Measurements from ENCODE around the gene RDH12.

The RDH12 gene

DNA sequence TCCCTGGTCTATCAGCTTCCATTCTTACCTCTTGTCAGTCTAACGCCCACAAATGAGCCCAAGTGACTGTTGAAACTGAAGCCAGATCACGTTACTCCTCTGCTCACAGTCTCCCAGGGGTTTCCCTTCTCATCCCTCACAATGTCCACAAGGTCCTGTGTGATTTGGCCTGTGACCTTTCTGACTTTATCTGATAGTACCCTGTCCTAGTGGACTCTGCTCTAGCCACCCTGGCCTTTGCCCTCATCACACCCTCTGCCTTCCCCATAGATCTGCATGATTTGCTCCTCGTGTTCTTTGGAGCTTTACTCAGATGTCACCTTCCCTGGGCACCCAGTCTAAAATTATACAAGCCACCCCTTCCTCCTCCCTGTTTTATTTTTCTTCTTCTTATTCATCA, 55.5 kb downstream of the RDH12 start:
- DNase-seq: no peak

DNA sequence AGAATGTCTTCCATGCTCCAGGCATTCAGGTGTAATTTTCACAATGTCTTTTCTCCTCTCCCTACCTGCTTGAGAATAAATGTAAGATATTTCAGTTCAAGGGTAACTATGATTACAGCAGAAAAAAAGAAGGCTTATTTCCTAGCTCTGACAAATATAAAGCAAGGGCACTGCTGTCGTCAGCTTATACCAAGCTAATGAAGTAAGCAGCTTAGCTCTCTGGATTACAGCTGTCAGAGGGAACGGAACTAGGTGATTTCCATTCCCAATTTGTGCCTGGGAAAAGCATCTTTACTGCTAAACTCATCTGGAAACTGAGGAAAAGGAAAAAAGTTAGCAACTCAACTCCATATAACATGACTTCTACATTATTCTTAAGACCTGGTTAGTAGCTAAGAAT, 58.2 kb downstream of the RDH12 start:
- DNase-seq: no peak

- DNase-seq: no peak
Measured at GRCh38 chr14:67762051-67762450, 60.4 kb downstream of the RDH12 start.

DNA sequence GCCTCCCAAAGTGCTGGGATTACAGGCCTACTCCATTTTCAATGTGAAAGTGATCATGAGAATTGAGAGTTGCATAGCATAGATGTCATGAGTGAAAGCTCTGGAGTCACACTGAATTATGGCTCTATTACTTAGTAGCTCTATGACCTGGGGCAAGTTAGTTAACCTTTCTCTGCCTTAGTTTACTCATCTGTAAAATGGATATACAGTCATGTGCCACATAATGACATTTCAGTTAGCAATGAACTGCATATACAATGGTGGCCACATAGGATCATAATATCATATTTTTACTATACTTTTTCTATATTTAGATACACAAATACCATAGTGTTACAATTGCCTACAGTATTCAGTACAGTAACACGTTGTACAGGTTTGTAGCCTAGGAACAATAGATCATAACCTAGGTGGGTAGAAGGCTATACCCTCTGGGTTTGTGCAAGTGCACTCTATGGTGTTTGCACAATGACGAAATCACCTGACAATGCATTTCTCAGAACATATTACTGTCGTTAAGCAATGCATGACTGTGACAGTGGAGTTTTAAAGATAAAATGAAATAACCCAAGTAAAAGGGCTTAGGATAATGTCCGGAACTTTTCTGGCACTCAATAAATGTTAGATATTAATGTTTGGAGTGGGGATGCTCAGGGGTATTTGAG, 61.6 kb downstream of the RDH12 start:
- no peak for DNase-seq

DNA sequence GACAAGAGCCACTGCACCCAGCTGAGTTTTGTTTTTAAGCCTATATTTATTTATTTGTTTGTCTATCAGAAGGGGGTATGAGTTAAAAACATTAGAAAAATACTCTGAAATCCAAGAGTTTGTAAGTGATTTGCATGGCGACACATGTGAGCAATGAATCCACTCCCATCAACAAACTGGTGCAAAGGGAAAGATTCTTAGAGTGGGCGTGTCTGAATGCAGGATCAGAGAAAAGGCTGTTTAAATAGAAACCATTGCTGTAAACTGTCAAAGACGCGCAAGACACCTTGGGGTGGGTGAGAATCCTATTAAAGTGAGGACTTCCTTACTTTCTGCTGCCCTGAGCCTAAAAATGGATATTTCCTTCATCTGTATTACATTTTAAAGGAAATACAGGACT, 62.8 kb downstream of the RDH12 start:
- no peak for DNase-seq

DNA sequence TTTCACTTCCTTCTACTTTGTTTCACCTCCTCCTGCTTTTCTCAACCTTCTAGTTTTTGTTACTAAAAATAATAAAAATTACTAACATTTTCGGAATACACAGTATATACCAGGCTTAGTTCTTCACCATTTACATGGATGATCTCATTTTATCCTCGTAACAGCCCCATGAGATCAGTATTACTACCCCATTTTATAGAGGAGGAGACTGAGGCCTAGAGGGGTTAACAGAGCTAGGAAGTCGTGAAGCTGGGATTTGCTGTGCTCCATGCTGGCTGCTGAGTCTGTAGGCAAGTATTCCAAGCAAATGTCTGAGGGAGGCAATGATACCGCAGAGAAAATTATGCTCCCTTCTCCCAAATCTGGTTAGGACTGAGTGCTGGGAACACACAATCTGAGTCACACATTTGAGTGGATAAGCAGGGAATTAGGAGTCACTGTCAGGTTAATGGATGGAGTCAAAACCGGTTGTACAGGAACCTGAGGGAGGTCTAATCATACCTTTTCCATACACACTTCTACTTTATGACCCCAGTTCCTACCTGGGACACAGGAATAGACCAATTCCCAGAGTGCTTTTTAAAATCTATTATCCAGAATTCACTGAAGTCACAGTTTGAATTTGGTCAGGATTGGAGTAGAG, 63.6 kb downstream of the RDH12 start:
- no peak for DNase-seq

- DNase-seq: no peak
Measured at GRCh38 chr14:67766035-67766680, 64.5 kb downstream of the RDH12 start.

DNA sequence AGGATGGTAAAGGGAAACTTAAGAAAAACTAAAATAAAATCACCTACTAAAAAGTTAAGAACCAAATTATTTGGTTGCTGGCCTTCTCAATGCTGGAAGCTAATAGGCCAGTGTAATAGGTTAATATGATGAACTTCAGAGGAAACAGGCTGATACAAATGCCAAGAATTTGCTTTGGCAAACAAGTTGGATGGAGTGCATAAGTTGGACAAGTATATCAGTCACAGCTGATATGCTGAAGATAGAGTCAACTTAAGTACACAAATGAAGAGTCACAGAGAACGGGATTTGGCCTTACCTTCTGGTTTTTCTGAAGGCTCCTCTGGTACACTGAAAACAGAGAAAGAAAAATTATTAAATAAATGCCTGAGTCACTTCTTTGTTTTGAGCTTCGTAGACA, 66.5 kb downstream of the RDH12 start:
- no peak for DNase-seq

DNA sequence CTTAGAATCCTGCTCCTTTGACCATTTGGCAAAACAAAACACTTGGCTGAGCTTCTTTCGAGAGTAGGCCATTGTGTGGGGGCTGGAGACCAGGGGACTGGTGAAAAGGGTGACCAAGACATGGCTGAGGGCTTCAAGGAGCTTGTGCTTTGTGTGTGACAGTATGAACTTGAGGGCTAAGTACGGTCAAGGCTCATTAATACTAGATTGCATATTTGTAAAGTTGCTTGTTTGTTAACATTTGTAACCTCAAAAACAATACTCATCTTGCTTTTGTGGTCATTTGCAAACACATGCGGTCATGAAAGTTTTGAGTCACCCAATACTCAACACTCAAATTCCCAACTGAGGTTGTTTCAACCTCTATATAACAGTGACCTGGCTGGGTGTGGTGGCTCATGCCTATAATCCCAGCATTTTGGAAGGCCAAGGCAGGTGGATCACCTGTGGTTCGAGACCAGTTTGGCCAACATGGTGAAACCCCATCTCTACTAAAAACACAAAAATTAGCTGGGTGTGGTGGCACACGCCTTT, 72.2 kb downstream of the RDH12 start:
- no peak for DNase-seq

DNA sequence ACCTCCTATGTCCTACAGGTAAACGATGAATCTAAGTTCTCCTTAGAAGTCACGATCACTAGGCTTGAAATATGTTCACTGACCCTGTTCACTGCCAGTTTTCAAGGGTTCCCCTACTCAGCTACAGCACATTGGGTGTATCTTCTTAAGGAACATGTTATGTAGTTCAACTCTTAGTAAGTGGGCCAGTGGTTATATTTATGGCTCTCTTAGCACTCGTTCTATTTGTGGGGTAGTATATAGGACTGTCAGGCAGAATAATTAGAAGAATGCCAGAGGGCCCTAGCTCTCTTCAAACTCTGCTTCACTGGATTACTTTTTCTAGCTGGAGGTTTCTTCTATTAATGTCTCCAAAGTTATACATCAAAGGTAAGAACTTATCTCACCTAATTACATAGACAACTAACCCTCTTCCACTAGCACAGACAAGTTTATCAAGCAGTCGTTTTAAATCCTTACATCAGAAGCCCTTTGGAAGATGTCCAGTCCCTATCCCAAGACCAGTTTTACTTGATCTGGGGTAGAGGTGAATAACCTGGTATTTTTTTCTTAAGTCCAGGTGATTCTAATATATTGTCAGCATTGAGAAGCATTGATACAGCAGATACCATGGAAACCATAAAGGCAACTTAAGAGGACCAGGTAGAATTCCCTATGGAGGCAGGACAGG, 75.1 kb downstream of the RDH12 start:
- no peak for DNase-seq

DNA sequence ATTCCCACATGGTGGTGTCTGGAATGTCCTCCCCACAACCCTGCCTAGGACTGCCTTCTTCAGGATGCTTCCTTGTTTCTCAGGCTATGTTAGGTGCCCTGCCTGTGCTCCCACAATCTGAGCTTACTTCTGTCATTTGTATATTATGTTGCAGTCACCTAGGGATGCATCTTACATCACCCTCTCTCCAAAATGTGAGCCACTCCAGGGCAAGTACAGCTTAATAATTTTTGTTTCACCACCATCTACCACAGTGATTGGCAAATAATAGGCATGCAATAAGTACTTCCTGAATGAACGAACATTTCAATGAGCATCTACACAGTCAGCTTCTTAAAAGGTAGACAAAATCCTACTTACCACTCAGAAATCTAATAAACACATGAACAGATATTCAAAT, 77.1 kb downstream of the RDH12 start:
- no peak for DNase-seq

DNA sequence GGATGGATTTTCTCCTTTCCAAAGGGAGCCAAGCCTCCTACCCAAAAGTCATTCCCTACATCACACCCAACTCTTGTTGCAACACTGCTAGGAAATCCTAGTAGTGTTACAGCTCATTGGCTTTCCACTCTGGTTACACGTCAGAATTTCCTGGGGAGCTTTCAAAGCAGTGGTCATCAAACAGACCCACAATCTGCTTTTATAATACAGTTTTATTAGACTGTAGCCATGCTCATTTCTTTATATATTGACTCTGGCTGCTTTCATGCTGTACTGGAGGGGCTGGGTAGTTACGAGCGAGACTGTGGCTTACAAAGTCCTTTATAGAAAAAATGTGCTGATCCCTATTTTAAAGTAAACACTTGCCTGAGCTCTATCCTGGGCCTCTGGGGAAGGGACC, 80.4 kb downstream of the RDH12 start:
- no peak for DNase-seq

Measured in EL (cell line).